ENCODE results near the gene CASP6. TPM values are rescaled to one million over a fixed set of nuclear protein-coding genes. Genes with fewer than 3 reads are reported as not detected.

CASP6 gene
- polyA plus RNA-seq, 3 donors = 4.7 to 24.4 (median 23.3) TPM

- H3K27ac ChIP-seq (ENCODE audit: low read depth in 1 of 2, low read length in 2 of 2) = peak overlapping the region; percentile 11 to 59
- no peaks in the 10 kb centered on the region for H3K9me3 Mint-ChIP-seq
- peaks cover 1 to 4% of the 10 kb centered on the region in 2 donors for H3K36me3 Mint-ChIP-seq
- TF ChIP-seq CTCF (IDR thresholded peaks at IDR 0.05) = no peak
- H3K27me3 ChIP-seq (ENCODE audit: control insufficient read depth in 2 of 2, insufficient read depth in 2 of 2, low read length in 2 of 2) = peaks cover 0 to 5% of the 10 kb centered on the region in 2 donors
- no peaks in the 10 kb centered on the region for H4K20me1 ChIP-seq (ENCODE audit: insufficient read depth, low read length)
- H3K4me3 ChIP-seq (replicated peaks in 1 of 3; ENCODE audit: low read depth in 2 of 3, low read length in 3 of 3) = peak overlapping the region; percentile 68 to 90 (median 86)
- H3K36me3 ChIP-seq (replicated peaks in 1 of 2; ENCODE audit: control insufficient read depth in 1 of 2, insufficient read depth in 2 of 2, low read length in 2 of 2) = no peaks in the 10 kb centered on the region
- H3K4me2 ChIP-seq (replicated peaks; ENCODE audit: extremely low read depth, low read length, poor library complexity, severe bottlenecking) = peak overlapping the region; percentile 82
- intact Hi-C loops (cut with micrococcal nuclease) = no loop called here
- H2AFZ ChIP-seq (ENCODE audit: insufficient read depth, low read depth, low read length, poor library complexity, severe bottlenecking) = peak overlapping the region; percentile 96
- no peak for DNase-seq
- no peaks in the 10 kb centered on the region for H3K79me2 ChIP-seq (ENCODE audit: insufficient read depth, low read length)
- no peaks in the 10 kb centered on the region for H3K9me3 ChIP-seq (replicated peaks in 1 of 2; ENCODE audit: control insufficient read depth in 1 of 2, insufficient read depth in 1 of 2, low read length in 2 of 2)
- H3K4me1 ChIP-seq (ENCODE audit: control insufficient read depth in 1 of 2, insufficient read depth in 2 of 2, low read length in 2 of 2) = peaks cover 16 to 17% of the 10 kb centered on the region in 2 donors
- H3K27me3 Mint-ChIP-seq (ENCODE audit: low read depth in 3 of 3) = peaks cover 5 to 13% (median 7%) of the 10 kb centered on the region in 3 donors
- H3K27ac Mint-ChIP-seq = peak overlapping the region in 4 of 7 donors; percentile 37 to 61 (median 48)
- peak overlapping the region; percentile 90 to 93 for H3K4me3 Mint-ChIP-seq
- WGBS (ENCODE audit: insufficient coverage) = 62% methylated on average over 11 of the region's 21 CpGs
- peak overlapping the region; percentile 60 for H3K9ac ChIP-seq (ENCODE audit: insufficient read depth, low read length, poor library complexity, severe bottlenecking)
- peaks cover 15% of the 10 kb centered on the region for H3K4me1 Mint-ChIP-seq
Measured at GRCh38 chr4:109730619-109731545, 27.6 kb upstream of the CASP6 start.

GRCh38 chr4:109729718-109730618 is 26.7 kb upstream of the CASP6 start, which contains the start of gene PLA2G12A:
Gene PLA2G12A (minus strand): TSS chr4:109730070. CDS start chr4:109729809, 261 bp downstream.
- Histone ChIP-seq H3K4me2 (replicated peaks; ENCODE audit: extremely low read depth, low read length, poor library complexity, severe bottlenecking) (peak within 1 kb of the TSS; percentile 82), H2AFZ (ENCODE audit: insufficient read depth, low read depth, low read length, poor library complexity, severe bottlenecking) (peak within 1 kb of the TSS; percentile 99), H3K4me1 (ENCODE audit: control insufficient read depth in 1 of 2, insufficient read depth in 2 of 2, low read length in 2 of 2) (peaks cover 16 to 17% of the 10 kb centered on the region in 2 donors), H3K79me2 (ENCODE audit: insufficient read depth, low read length) (no peaks in the 10 kb centered on the region), H3K9ac (ENCODE audit: insufficient read depth, low read length, poor library complexity, severe bottlenecking) (peak within 1 kb of the TSS; percentile 60), H3K4me3 (replicated peaks in 1 of 3; ENCODE audit: low read depth in 2 of 3, low read length in 3 of 3) (peak within 1 kb of the TSS; percentile 68 to 90 (median 86)), H3K36me3 (replicated peaks in 1 of 2; ENCODE audit: control insufficient read depth in 1 of 2, insufficient read depth in 2 of 2, low read length in 2 of 2) (no peaks in the 10 kb centered on the region), H4K20me1 (ENCODE audit: insufficient read depth, low read length) (no peaks in the 10 kb centered on the region), H3K27me3 (ENCODE audit: control insufficient read depth in 2 of 2, insufficient read depth in 2 of 2, low read length in 2 of 2) (peaks cover 0 to 5% of the 10 kb centered on the region in 2 donors), H3K27ac (ENCODE audit: low read depth in 1 of 2, low read length in 2 of 2) (peak within 1 kb of the TSS; percentile 11 to 66), H3K9me3 (replicated peaks in 1 of 2; ENCODE audit: control insufficient read depth in 1 of 2, insufficient read depth in 1 of 2, low read length in 2 of 2) (no peaks in the 10 kb centered on the region)
- TF ChIP-seq CTCF (IDR thresholded peaks at IDR 0.05) = no peak
- intact Hi-C loops (cut with micrococcal nuclease) = no loop called here
- peak within 1 kb of the TSS; percentile 90 to 93 for H3K4me3 Mint-ChIP-seq
- under 1% methylated on average over 62 of the region's 83 CpGs for WGBS (ENCODE audit: insufficient coverage)
- H3K9me3 Mint-ChIP-seq = no peaks in the 10 kb centered on the region
- H3K27ac Mint-ChIP-seq = peak within 1 kb of the TSS; percentile 37 to 81 (median 50)
- peaks cover 1 to 4% of the 10 kb centered on the region in 2 donors for H3K36me3 Mint-ChIP-seq
- peak; percentile 25 to 40 (median 26) for DNase-seq
- peaks cover 15% of the 10 kb centered on the region for H3K4me1 Mint-ChIP-seq
- H3K27me3 Mint-ChIP-seq (ENCODE audit: low read depth in 3 of 3) = peaks cover 5 to 13% (median 7%) of the 10 kb centered on the region in 3 donors
